ENCODE measurements around the gene USP48.

DNA sequence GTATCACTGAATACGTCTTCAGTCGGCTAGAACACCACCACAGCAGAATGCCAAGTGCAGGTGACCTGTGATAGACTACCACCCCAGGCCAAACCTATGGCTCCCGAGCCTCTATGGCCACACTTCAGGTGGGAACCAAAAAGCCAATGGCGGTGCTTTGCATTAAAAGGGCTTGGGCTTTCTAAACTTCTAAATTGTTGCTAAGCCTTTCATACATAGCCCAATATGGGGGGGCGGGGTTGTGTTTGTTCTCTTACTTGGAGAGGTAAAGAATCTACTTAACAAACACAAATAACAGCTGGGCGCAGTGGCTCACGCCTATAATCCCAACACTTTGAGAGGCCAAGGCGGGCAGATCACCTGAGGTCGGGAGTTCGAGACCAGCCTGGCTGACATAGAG is 19.7 kb downstream of the USP48 start:
- no peak for TF ChIP-seq POLR2AphosphoS5 (IDR thresholded peaks at IDR 0.05)
- TF ChIP-seq, protein P1, sequence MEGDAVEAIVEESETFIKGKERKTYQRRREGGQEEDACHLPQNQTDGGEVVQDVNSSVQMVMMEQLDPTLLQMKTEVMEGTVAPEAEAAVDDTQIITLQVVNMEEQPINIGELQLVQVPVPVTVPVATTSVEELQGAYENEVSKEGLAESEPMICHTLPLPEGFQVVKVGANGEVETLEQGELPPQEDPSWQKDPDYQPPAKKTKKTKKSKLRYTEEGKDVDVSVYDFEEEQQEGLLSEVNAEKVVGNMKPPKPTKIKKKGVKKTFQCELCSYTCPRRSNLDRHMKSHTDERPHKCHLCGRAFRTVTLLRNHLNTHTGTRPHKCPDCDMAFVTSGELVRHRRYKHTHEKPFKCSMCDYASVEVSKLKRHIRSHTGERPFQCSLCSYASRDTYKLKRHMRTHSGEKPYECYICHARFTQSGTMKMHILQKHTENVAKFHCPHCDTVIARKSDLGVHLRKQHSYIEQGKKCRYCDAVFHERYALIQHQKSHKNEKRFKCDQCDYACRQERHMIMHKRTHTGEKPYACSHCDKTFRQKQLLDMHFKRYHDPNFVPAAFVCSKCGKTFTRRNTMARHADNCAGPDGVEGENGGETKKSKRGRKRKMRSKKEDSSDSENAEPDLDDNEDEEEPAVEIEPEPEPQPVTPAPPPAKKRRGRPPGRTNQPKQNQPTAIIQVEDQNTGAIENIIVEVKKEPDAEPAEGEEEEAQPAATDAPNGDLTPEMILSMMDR (IDR thresholded peaks at IDR 0.05) = no peak

Data from breast epithelium (tissue), 3 donors.